ENCODE data around the gene ARID1B. TPM values are rescaled to one million over a fixed set of nuclear protein-coding genes. Genes with fewer than 3 reads are reported as not detected.
A peak's percentile ranks its signal among the peaks of the same experiment; 100 is the strongest.

ARID1B gene
- total RNA-seq, 2 experiments from 2014 or later, result 90.1 to 164 TPM

DNA sequence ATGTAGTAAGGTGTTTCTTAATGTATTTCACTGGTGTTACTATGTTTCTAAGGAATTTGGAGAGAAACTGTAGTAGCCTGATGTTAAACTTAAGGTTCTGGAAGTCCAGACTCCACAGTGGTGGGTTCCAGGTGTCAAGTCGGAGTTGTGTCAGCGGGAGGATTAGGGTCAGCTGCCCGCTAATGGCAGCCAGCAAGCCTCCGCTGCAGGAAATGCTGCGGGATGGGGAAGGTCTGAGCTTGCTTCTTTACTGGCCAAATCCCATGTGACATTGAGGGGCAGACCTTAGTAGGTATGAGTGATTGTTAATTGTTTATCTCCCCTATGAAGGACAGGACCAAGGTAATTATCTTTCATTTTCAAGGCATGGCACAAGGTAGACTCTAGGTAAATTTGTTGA lies 3.7 kb upstream of the ARID1B start:
- POLR2A ChIA-PET, result interaction anchor here (1.1 kb wide), 1 partner anchor 20 kb away, joined by 4 read pairs; no protein-coding TSS in a partner anchor
- no peaks in the 10 kb centered on the region for H3K9me2 ChIP-seq (ENCODE audit: insufficient read depth, low read length)
- H3K4me2 ChIP-seq (ENCODE audit: low read length), result no peak overlapping the region
- H3K79me2 ChIP-seq (ENCODE audit: insufficient read depth, low read depth, low read length), result peaks cover 17% of the 10 kb centered on the region; the same call in 1 of the 2 replicates
- H3K36me3 ChIP-seq (ENCODE audit: insufficient read depth, low read length), result no peaks in the 10 kb centered on the region
- H3K27ac ChIP-seq (ENCODE audit: low read depth, low read length, poor library complexity, severe bottlenecking), result no peak overlapping the region
- no peak overlapping the region for H2AFZ ChIP-seq (ENCODE audit: low read length)
- no TSS peak for BruUV-seq (replicated peaks)
- no peaks in the 10 kb centered on the region for H3K9me3 ChIP-seq (ENCODE audit: low read length)
- TF ChIP-seq CTCF (conservative IDR thresholded peaks at IDR 0.05; ENCODE audit: low read length), result no peak
- no peak for TF ChIP-seq EZH2phosphoT487 (IDR thresholded peaks at IDR 0.05; ENCODE audit: borderline replicate concordance, low read depth, low read length)
- no peaks in the 10 kb centered on the region for H4K20me1 ChIP-seq (ENCODE audit: insufficient read depth, low read length)
- CTCF ChIA-PET (ENCODE audit: unreplicated experiment), result no interaction called here
- intact Hi-C loops (cut with micrococcal nuclease; ENCODE audit: unreplicated experiment), result no loop called here
- DNase-seq (ENCODE audit: low spot score), result no peak
- H3K4me1 ChIP-seq (ENCODE audit: insufficient read depth, low read length, poor library complexity, severe bottlenecking), result peaks cover 45% of the 10 kb centered on the region
- no peak overlapping the region for H3K4me3 ChIP-seq (ENCODE audit: low read depth, low read length, poor library complexity, severe bottlenecking)

- Histone ChIP-seq H3K4me1 (ENCODE audit: insufficient read depth, low read length, poor library complexity, severe bottlenecking) (peaks cover 38% of the 10 kb centered on the region), H3K4me2 (ENCODE audit: low read length) (peak overlapping the region; percentile 80), H3K27ac (ENCODE audit: low read depth, low read length, poor library complexity, severe bottlenecking) (no peak overlapping the region), H3K79me2 (ENCODE audit: insufficient read depth, low read depth, low read length) (peaks cover 17% of the 10 kb centered on the region; the same call in 1 of the 2 replicates), H2AFZ (ENCODE audit: low read length) (no peak overlapping the region), H3K9me3 (ENCODE audit: low read length) (no peaks in the 10 kb centered on the region), H3K36me3 (ENCODE audit: insufficient read depth, low read length) (no peaks in the 10 kb centered on the region), H4K20me1 (ENCODE audit: insufficient read depth, low read length) (no peaks in the 10 kb centered on the region), H3K9me2 (ENCODE audit: insufficient read depth, low read length) (no peaks in the 10 kb centered on the region), H3K4me3 (ENCODE audit: low read depth, low read length, poor library complexity, severe bottlenecking) (peak overlapping the region; percentile 7)
- BruUV-seq (replicated peaks), result no TSS peak
- TF ChIP-seq CTCF (conservative IDR thresholded peaks at IDR 0.05; ENCODE audit: low read length) (no peak), EZH2phosphoT487 (IDR thresholded peaks at IDR 0.05; ENCODE audit: borderline replicate concordance, low read depth, low read length) (no peak)
- ChIA-PET CTCF (ENCODE audit: unreplicated experiment) (no interaction called here), POLR2A (interaction anchor here (1.1 kb wide), 1 partner anchor 21 kb away, joined by 4 read pairs; no protein-coding TSS in a partner anchor)
- DNase-seq (ENCODE audit: low spot score), result no peak
- intact Hi-C loops (cut with micrococcal nuclease; ENCODE audit: unreplicated experiment), result no loop called here
Measured at GRCh38 chr6:156773935-156774852, 3.0 kb upstream of the ARID1B start.

Measured in OCI-LY7 (cell line).